Measurements from ENCODE around the gene PIGZ.

Gene PIGZ

GRCh38 chr3:196936288-196936687 lies 32.3 kb downstream of the PIGZ start:
- no peak for DNase-seq (ENCODE audit: extremely low read depth, low read depth)

GRCh38 chr3:196932600-196932999 lies 36.0 kb downstream of the PIGZ start:
- DNase-seq (ENCODE audit: extremely low read depth, low read depth): no peak
- no peak for TF ChIP-seq CTCF (IDR thresholded peaks at IDR 0.05; ENCODE audit: low read depth, low read length)

More at GRCh38 chr3:196936288-196936687, 32.3 kb downstream of the PIGZ start:
- no peak for TF ChIP-seq CTCF (IDR thresholded peaks at IDR 0.05; ENCODE audit: low read depth, low read length)

GRCh38 chr3:196931828-196932587 lies 36.6 kb downstream of the PIGZ start:
- no peak for TF ChIP-seq CTCF (IDR thresholded peaks at IDR 0.05; ENCODE audit: low read depth, low read length)
- no peak for DNase-seq (ENCODE audit: extremely low read depth, low read depth)

DNA sequence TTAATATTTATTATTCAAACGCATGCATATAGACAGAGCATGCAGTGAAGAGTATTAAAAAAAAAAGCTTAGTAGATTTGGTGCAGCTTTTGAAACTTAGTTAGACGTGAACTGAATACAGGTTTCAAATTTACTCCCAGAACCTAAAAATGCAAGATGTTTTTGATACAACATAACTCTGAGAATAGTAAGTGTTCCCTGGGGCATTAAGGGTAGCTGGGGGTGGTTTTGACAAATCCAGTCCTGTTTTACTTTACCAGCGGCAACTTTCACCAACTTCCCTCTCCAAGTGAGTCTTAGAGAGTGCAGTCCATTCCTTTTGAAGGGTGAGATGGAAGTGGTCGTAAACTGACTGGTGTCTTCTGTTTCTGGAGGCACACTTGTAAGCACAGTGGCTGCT lies 37.5 kb downstream of the PIGZ start:
- no peak for TF ChIP-seq CTCF (IDR thresholded peaks at IDR 0.05; ENCODE audit: low read depth, low read length)
- DNase-seq (ENCODE audit: extremely low read depth, low read depth): no peak

DNA sequence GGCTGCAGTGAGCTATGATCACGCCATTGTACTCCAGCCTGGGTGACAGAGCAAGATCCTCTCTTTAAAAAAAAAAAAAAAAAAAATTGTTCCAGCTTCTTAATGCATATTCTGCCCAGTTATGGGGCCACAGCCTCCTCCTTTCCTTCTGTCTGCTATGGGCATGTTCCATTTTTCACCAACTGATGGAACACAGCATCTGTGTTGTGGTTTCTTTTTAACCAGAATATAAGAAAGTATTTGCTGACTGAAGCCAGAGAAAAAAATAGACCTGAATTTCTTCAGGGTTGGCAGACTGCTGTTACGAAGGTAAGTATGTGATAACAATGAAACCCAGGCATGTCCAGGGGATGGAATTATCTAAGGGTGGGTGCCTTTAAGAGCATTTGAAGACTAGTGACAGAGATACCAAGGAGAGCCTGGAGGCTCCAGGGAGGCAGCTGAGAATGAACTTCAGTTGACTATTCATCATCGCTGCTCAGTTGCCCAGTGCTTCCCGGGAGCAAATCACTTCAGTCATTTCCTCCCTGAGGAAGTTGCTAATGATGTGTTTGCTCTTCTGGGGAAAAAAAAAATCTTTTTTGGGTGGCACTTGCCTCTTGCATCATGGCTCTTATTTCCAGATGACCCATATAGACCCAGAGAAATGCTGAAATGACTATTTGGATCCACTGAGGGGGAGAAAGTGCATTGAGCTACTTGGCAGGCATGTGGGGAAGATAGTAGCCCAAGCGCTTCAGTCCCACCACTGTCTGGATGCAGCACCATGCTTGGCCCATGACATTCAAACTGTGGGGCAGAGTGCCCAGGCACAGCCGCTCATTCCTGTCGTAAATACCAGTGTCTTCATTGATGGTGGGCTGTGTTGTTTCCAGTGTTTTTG lies 40.8 kb downstream of the PIGZ start:
- no peak for DNase-seq (ENCODE audit: extremely low read depth, low read depth)
- no peak for TF ChIP-seq CTCF (IDR thresholded peaks at IDR 0.05; ENCODE audit: low read depth, low read length)

DNA sequence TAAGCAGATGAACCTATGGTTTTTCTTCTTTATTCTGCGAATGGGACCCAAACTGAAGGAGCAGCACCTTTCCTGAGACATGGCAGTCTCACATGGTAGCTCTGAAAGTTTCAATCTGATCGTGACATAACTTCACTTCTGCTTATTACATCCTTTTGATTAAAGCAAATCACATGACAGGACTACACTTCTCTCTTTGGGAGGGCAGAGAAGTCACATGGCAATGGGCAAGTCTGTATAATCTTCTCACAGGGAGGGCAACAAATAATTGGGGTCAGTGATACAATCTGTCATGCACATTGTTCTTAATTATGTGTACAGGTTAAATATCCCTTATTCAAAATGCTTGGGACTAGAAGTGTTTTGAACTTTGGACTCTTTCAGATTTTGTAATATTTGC lies 47.9 kb downstream of the PIGZ start:
- DNase-seq (ENCODE audit: extremely low read depth, low read depth): no peak
- no peak for TF ChIP-seq CTCF (IDR thresholded peaks at IDR 0.05; ENCODE audit: low read depth, low read length)

- DNase-seq (ENCODE audit: extremely low read depth, low read depth): no peak
- no peak for TF ChIP-seq CTCF (IDR thresholded peaks at IDR 0.05; ENCODE audit: low read depth, low read length)
Measured at GRCh38 chr3:196918968-196919367, 49.7 kb downstream of the PIGZ start.

All from AG09319 (cell line).